GM12873 (cell line): Measurements from ENCODE around the gene CADM1.

Experiments
- CTCF ChIP-seq: IDR thresholded peaks from 2 replicates; pipeline ENCODE4 v1.5.1; 2012; ENCODE audit warnings: low read depth, mild to moderate bottlenecking, moderate library complexity, low read length, control low read depth; ENCODE audit not compliant: insufficient read depth; ENCODE audit errors: missing control alignments

CADM1 gene

GRCh38 chr11:115505175-115505574 is 960 bp upstream of the CADM1 start:
- TF ChIP-seq CTCF: no peak

DNA sequence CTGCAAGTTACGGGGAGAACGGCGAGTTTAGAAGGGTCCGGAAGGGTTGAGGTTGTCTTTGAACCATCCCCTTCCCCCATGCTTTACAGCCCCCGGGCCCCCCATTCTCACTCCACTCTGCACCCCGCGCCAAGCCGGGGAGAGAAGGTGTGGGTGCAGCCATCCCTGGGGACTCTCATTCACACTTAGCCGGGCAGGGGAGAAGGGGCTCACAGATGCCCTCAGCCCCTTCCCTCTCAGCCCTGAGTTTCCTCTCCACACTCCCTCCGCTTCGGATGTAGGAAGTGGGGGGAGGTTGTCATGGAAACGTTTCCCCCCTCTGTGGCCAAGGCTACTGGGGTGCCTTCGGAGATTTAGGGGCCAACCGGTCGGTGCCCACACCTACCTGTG is 334 bp downstream of the CADM1 start:
- TF ChIP-seq CTCF: no peak

DNA sequence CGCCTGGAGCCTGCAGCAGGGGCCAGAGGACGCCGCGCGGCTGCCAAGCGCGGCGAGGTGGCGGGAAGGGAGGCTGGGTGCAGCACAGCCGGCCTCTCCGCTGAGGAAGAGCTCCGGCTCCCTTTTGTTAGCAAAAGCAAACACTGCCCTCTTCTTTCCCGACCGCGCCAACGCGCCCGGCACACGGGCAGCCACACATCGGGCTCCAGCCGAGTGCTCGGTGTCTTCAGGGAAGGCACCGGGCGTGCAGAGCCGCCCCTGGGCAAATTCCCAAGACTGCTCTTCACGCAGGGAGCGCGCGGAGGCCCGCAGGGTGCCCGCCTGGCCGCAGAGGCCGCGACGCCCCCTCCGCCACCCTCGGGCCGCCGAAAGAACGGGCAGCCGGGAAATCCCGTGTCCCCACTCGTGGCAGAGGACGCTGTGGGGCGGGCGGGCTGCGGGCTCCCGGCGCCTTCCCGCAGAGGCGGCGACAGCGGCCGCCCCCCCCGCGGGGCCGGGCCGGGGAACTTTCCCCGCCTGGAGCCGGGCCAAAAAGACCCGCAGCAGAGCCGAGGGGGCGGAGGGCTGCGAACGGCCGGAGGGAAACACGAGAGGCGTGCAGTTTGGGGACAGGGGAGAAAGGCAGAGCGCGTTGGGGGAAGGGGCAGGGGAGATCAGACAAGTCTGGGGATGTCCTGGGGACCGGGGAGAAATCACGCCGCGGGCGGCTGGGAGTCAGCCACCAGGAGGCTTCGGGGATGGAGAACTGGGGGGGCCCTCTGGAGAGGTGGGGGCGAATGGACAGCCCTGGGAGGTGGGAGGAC is 931 bp downstream of the CADM1 start:
- TF ChIP-seq CTCF: no peak

DNA sequence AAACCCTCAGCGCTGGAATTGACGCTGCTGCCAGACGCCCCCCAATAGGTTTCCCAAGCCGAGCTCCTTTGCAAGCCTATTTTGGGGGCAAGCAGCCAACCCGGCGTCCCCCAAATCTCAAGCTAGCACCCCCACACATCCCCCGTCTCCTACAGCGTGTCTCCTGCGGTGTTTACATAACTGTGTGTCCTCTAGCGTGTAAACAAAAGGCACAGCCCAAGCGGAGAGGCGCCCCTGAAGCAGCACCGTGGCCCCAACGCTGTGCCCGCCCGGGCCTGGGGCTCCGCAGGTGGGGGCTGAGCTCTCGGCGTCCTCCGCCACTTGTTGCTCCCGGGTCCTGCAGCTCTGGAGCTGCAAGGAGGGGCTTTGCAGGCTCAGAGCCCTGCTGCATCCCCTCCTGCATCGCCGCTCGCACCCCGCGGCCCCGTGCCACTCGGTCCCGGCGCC is 1.6 kb downstream of the CADM1 start:
- no peak for TF ChIP-seq CTCF

DNA sequence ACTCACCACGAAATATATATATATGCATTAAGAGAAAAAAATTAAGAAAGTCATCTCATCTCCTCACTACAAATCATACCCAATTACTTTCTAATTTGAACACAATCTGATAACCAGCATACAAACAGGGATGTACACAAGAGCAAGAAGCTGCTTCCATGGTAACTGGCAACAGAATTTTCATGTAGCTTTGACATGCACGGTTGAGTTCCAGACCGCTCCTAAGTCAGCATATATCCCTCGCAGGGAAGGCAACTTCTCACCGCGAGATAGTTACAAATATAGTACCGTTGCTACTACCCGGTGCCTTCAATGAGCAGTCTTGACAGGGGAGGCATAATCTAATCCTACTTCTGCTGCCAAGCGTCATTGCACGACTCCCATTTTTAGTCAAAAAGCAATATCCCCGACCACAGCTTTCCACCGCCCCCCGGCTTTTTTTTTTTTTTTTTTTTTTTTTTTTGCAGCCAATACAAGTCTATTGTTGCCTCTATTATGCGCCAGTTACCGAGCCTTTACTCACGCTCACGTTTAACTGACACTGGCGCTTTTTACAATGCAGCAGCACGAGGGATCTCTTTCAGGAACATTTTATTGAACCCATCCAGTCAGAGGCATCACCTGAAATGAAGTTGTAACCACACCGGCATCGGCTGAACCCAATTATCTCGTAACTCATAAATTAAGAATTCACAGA is 2.2 kb downstream of the CADM1 start:
- TF ChIP-seq CTCF: no peak

GRCh38 chr11:115501502-115501892 is 2.7 kb downstream of the CADM1 start:
- TF ChIP-seq CTCF: no peak

DNA sequence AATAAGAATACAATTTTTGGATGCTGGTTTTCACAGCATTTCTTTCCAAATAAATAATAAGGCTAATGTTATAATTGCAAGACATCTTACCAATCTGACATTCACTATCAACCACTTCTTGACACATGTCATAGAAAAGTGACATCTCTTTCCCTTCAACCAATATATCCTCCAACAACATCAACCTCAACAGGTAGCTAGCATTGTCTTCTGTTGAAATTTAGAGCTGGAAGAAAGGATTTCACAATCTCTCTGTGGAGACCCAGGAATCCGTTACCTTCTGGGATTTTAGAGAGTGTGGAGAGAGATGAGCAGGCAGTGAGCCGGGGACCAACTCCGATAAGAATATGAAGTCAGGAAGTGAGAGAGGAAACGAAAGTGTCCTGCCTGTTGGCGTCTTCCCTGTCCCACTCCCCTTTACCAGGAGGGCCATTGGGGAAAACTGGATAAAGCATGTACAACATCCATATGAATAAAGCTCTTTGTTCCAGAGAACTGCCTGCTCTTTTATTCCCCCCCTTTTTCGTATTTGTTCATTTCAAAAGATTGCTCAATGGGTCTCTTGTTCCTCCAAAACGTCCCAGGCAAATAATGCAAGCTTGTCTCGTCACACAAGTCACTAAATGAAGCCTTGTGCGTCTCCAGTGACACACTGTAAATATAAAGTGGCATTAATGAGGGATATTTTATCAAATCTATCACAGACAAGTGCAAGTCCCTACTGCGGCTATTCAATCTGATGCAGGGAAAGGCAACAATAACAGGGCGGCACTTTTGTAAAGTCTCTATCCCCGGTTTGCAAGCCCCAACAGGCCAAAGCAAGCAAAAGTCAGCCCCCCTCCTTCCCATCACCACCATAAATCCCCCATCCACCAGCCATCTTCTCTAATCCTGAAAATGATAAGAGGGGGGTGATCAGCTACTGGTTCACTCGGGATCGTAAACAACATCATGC is 3.4 kb downstream of the CADM1 start:
- no peak for TF ChIP-seq CTCF
